Tibial nerve (tissue), 3 donors: ENCODE results near the gene MAG.

Source experiments
- POLR2A ChIP-seq, 2 donors: fragments of 450-650 bp; IDR thresholded peaks; one replicate each; pipeline ENCODE4 v1.6.1; 2017; ENCODE audit warnings: antibody characterized with exemption in 2 of 2, mild to moderate bottlenecking in 2 of 2, moderate library complexity in 2 of 2
- TF ChIP-seq, protein P1 (sequence below), 5 experiments: fragments of 200-600 bp in 3 of 5; fragments of 450-650 bp in 2 of 5; sonication (generic) in 3 of 5; IDR thresholded peaks; one replicate each; pipeline ENCODE4 v1.5.1; 2016 to 2019; ENCODE audit warnings: antibody characterized with exemption in 5 of 5, mild to moderate bottlenecking in 3 of 5, moderate library complexity in 2 of 5

DNA sequence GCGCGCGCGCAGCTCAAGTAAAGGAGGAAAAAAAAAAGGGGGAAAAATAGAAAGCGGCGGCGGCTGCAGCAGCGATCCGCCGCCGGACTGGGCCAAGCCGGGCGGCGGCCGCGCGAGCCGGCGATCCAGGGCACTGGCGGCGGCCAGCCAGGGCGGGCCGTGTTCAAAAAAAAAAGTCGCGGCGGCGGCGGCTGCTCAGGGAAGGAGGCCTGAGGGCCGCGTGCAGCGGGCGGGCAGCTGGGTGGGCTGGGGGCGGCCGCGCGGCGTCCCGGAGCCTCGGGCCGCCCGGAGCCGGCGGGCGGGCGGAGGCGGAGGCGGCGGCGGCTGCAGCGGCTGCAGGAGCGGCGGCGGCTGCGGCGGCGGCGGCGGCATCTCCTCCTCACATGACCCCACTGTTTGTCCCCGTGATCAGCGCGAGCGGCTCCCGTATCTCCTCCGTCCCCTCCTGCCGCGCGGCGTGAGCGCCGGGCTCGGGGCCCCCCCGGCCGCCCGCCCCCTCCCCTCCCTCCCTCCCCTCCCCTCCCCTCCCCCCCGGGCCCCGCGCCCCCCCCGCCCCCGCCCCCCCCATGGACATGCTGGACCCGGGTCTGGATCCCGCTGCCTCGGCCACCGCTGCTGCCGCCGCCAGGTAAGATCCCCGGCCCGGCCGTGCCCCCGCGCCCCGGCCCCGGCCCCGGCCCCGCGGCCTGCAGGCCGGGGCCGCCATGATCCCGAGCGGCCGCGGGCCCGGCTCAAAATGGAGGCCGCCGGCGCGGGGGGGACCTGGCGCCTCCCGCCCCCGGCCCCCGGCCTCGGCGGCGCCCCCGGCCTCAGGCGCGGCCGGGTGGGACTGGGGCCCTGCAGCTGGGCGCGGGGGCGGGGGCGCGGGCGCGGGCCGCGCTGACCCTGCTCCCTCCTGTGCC lies 23.2 kb upstream of the MAG start, which contains the start of gene USF2:
- no peak for TF ChIP-seq POLR2A (IDR thresholded peaks at IDR 0.05)
- TF ChIP-seq, protein P1, sequence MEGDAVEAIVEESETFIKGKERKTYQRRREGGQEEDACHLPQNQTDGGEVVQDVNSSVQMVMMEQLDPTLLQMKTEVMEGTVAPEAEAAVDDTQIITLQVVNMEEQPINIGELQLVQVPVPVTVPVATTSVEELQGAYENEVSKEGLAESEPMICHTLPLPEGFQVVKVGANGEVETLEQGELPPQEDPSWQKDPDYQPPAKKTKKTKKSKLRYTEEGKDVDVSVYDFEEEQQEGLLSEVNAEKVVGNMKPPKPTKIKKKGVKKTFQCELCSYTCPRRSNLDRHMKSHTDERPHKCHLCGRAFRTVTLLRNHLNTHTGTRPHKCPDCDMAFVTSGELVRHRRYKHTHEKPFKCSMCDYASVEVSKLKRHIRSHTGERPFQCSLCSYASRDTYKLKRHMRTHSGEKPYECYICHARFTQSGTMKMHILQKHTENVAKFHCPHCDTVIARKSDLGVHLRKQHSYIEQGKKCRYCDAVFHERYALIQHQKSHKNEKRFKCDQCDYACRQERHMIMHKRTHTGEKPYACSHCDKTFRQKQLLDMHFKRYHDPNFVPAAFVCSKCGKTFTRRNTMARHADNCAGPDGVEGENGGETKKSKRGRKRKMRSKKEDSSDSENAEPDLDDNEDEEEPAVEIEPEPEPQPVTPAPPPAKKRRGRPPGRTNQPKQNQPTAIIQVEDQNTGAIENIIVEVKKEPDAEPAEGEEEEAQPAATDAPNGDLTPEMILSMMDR (IDR thresholded peaks at IDR 0.05) = no peak
